ENCODE data around the gene TREH. TPM values are rescaled to one million over a fixed set of nuclear protein-coding genes. Genes with fewer than 3 reads are reported as not detected.
"Not testable (repeated sequence)": the region's sequence is repeated elsewhere in the genome, so short reads cannot be mapped to it uniquely, and the experiment has no call there.

TREH gene
- total RNA-seq, result 1 to 10 TPM in 1 of 2 donors, not detected in 1; 2.4 TPM

GRCh38 chr11:118679483-118679882 is at the start of gene TREH:
Gene TREH, minus strand, starts transcription at chr11:118679650. Its CDS starts 23 bp downstream, at chr11:118679627.
- Histone ChIP-seq H3K27me3 (replicated peaks; ENCODE audit: insufficient read depth) (no peaks in the 10 kb centered on the region), H3K4me1 (replicated peaks) (no peaks in the 10 kb centered on the region), H3K27ac (no peak within 1 kb of the TSS), H3K9me3 (no peaks in the 10 kb centered on the region), H3K36me3 (no peaks in the 10 kb centered on the region), H3K4me3 (no peak within 1 kb of the TSS)
- TF ChIP-seq POLR2AphosphoS5 (IDR thresholded peaks at IDR 0.05), result no peak
- no peak for TF ChIP-seq CTCF (IDR thresholded peaks at IDR 0.05)
- no peak for TF ChIP-seq POLR2A (IDR thresholded peaks at IDR 0.05)
- DNase-seq (ENCODE audit: low spot score), result no peak
- intact Hi-C loops (cut with DNase I), result no loop called here
- 56% methylated on average over 5 of the region's 5 CpGs for WGBS

- DNase-seq (ENCODE audit: low spot score); H3K4me1 ChIP-seq (replicated peaks); H3K9me3 ChIP-seq; H3K4me3 ChIP-seq; H3K36me3 ChIP-seq; intact Hi-C loops (cut with DNase I); H3K27me3 ChIP-seq (replicated peaks; ENCODE audit: insufficient read depth); H3K27ac ChIP-seq: not testable (repeated sequence)
- 92% methylated on average over 10 of the region's 10 CpGs for WGBS
Observed at GRCh38 chr11:118728112-118728511, 48.7 kb upstream of the TREH start.

- H3K9me3 ChIP-seq; DNase-seq (ENCODE audit: low spot score); H3K4me3 ChIP-seq; H3K27ac ChIP-seq; H3K36me3 ChIP-seq; H3K4me1 ChIP-seq (replicated peaks); H3K27me3 ChIP-seq (replicated peaks; ENCODE audit: insufficient read depth); intact Hi-C loops (cut with DNase I): not testable (repeated sequence)
- 44% methylated on average over 2 of the region's 2 CpGs for WGBS
Observed at GRCh38 chr11:118727721-118728066, 48.2 kb upstream of the TREH start.

GRCh38 chr11:118727001-118727720 is 47.7 kb upstream of the TREH start:
- intact Hi-C loops (cut with DNase I); H3K27me3 ChIP-seq (replicated peaks; ENCODE audit: insufficient read depth); H3K27ac ChIP-seq; H3K4me1 ChIP-seq (replicated peaks); DNase-seq (ENCODE audit: low spot score); H3K4me3 ChIP-seq; H3K9me3 ChIP-seq; H3K36me3 ChIP-seq: not testable (repeated sequence)
- WGBS, result 54% methylated on average over 8 of the region's 8 CpGs

GRCh38 chr11:118721478-118722015 is 42.1 kb upstream of the TREH start:
- H3K9me3 ChIP-seq; H3K27ac ChIP-seq; H3K36me3 ChIP-seq; intact Hi-C loops (cut with DNase I); H3K27me3 ChIP-seq (replicated peaks; ENCODE audit: insufficient read depth); H3K4me3 ChIP-seq; DNase-seq (ENCODE audit: low spot score); H3K4me1 ChIP-seq (replicated peaks): not testable (repeated sequence)
- 91% methylated on average over 6 of the region's 10 CpGs for WGBS

GRCh38 chr11:118720740-118721139 is 41.3 kb upstream of the TREH start:
- H3K36me3 ChIP-seq; intact Hi-C loops (cut with DNase I); H3K4me1 ChIP-seq (replicated peaks); H3K27me3 ChIP-seq (replicated peaks; ENCODE audit: insufficient read depth); DNase-seq (ENCODE audit: low spot score); H3K9me3 ChIP-seq; H3K4me3 ChIP-seq; H3K27ac ChIP-seq: not testable (repeated sequence)
- 56% methylated on average over 9 of the region's 9 CpGs for WGBS

GRCh38 chr11:118720078-118720477 is 40.6 kb upstream of the TREH start:
- H3K9me3 ChIP-seq; H3K4me3 ChIP-seq; intact Hi-C loops (cut with DNase I); DNase-seq (ENCODE audit: low spot score); H3K4me1 ChIP-seq (replicated peaks); H3K27me3 ChIP-seq (replicated peaks; ENCODE audit: insufficient read depth); H3K36me3 ChIP-seq; H3K27ac ChIP-seq: not testable (repeated sequence)
- WGBS, result 73% methylated on average over 13 of the region's 13 CpGs

- 87% methylated on average over 7 of the region's 7 CpGs for WGBS
- DNase-seq (ENCODE audit: low spot score); H3K36me3 ChIP-seq; H3K4me1 ChIP-seq (replicated peaks); H3K27me3 ChIP-seq (replicated peaks; ENCODE audit: insufficient read depth); H3K9me3 ChIP-seq; intact Hi-C loops (cut with DNase I); H3K27ac ChIP-seq; H3K4me3 ChIP-seq: not testable (repeated sequence)
Observed at GRCh38 chr11:118718562-118718961, 39.1 kb upstream of the TREH start.

GRCh38 chr11:118717733-118718132 is 38.3 kb upstream of the TREH start:
- H3K36me3 ChIP-seq; H3K4me1 ChIP-seq (replicated peaks); H3K9me3 ChIP-seq; H3K27ac ChIP-seq; H3K27me3 ChIP-seq (replicated peaks; ENCODE audit: insufficient read depth); DNase-seq (ENCODE audit: low spot score); H3K4me3 ChIP-seq; intact Hi-C loops (cut with DNase I): not testable (repeated sequence)
- WGBS, result 66% methylated on average over 4 of the region's 4 CpGs

- intact Hi-C loops (cut with DNase I); H3K36me3 ChIP-seq; H3K27me3 ChIP-seq (replicated peaks; ENCODE audit: insufficient read depth); H3K27ac ChIP-seq; H3K4me1 ChIP-seq (replicated peaks); H3K9me3 ChIP-seq; DNase-seq (ENCODE audit: low spot score); H3K4me3 ChIP-seq: not testable (repeated sequence)
- WGBS, result 89% methylated on average over 6 of the region's 6 CpGs
Observed at GRCh38 chr11:118717221-118717620, 37.8 kb upstream of the TREH start.

Data from prostate gland (tissue), 2 donors.